Brain microvascular endothelial cell (primary cell): ENCODE data around the gene LMTK3.

Experiments used
- DNase-seq: peaks from one replicate; pipeline ENCODE4 v3.0.0-alpha.2; 2020
- H3K27ac ChIP-seq: fragments of 250-450 bp; sonication (Bioruptor Pico); 2 replicates; pipeline ENCODE4 v1.5.1; 2020; ENCODE audit warnings: mild to moderate bottlenecking, moderate library complexity
- H3K27me3 ChIP-seq: fragments of 250-450 bp; sonication (Bioruptor Pico); replicated peaks from 2 replicates; pipeline ENCODE4 v1.5.1; 2020; ENCODE audit warnings: mild to moderate bottlenecking
- H3K36me3 ChIP-seq: fragments of 250-450 bp; sonication (Bioruptor Pico); replicated peaks from 2 replicates; pipeline ENCODE4 v1.5.1; 2020; ENCODE audit warnings: mild to moderate bottlenecking
- H3K4me3 ChIP-seq: 2 replicates; pipeline ENCODE4 v1.5.1; 2011; ENCODE audit warnings: low read depth, mild to moderate bottlenecking, control low read depth, low read length, moderate library complexity
- in situ Hi-C: cut with HindIII; loops from 2 replicates; pipeline ENCODE4 v1.10.0; 2017; ENCODE audit warnings: low sequenced_read_pairs, low pct_ligation_motif_present
- TF ChIP-seq, protein P1 (sequence below): IDR thresholded peaks from 2 replicates; pipeline ENCODE4 v1.5.1; 2011; ENCODE audit warnings: low read depth, mild to moderate bottlenecking, moderate library complexity, low read length, control low read depth, inconsistent platforms; ENCODE audit errors: missing control alignments

Gene LMTK3

DNA sequence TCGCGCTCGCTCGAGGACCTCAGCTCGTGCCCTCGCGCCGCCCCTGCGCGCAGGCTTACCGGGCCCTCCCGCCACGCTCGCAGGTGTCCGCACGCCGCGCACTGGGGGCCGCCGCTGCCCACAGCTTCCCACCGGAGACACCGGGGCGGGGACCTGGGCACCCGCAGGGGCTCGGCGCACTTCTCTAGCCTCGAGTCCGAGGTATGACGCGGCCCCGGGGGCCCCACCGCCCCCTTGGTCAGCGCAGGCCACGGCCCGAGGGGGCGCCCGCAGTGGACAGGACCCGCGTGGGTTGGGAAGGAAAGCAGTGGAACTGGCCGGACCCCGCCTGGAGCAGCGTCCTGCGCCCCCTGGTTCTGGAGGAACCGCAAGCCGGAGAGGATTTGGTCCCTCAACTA, 67.9 kb downstream of the LMTK3 start:
- H3K36me3 ChIP-seq: peaks cover 16% of the 10 kb centered on the region
- no peak overlapping the region for H3K4me3 ChIP-seq
- no peak for DNase-seq
- no peak overlapping the region for H3K27ac ChIP-seq
- TF ChIP-seq, protein P1, sequence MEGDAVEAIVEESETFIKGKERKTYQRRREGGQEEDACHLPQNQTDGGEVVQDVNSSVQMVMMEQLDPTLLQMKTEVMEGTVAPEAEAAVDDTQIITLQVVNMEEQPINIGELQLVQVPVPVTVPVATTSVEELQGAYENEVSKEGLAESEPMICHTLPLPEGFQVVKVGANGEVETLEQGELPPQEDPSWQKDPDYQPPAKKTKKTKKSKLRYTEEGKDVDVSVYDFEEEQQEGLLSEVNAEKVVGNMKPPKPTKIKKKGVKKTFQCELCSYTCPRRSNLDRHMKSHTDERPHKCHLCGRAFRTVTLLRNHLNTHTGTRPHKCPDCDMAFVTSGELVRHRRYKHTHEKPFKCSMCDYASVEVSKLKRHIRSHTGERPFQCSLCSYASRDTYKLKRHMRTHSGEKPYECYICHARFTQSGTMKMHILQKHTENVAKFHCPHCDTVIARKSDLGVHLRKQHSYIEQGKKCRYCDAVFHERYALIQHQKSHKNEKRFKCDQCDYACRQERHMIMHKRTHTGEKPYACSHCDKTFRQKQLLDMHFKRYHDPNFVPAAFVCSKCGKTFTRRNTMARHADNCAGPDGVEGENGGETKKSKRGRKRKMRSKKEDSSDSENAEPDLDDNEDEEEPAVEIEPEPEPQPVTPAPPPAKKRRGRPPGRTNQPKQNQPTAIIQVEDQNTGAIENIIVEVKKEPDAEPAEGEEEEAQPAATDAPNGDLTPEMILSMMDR: no peak
- H3K27me3 ChIP-seq: peaks cover 17% of the 10 kb centered on the region
- in situ Hi-C loops: no loop called here

- DNase-seq: no peak
- H3K27ac ChIP-seq: no peak overlapping the region
- peaks cover 17% of the 10 kb centered on the region for H3K27me3 ChIP-seq
- in situ Hi-C loops: no loop called here
- H3K36me3 ChIP-seq: peaks cover 12% of the 10 kb centered on the region
- TF ChIP-seq, protein P1: no peak
- no peak overlapping the region for H3K4me3 ChIP-seq
Observed at GRCh38 chr19:48443256-48443655, 68.4 kb downstream of the LMTK3 start.

GRCh38 chr19:48442116-48443035, 69.3 kb downstream of the LMTK3 start:
- H3K27me3 ChIP-seq: peaks cover 17% of the 10 kb centered on the region
- in situ Hi-C loops: no loop called here
- no peak overlapping the region for H3K4me3 ChIP-seq
- H3K36me3 ChIP-seq: peaks cover 3% of the 10 kb centered on the region
- TF ChIP-seq, protein P1: no peak
- DNase-seq: no peak
- H3K27ac ChIP-seq: no peak overlapping the region

GRCh38 chr19:48441360-48442050, 70.1 kb downstream of the LMTK3 start:
- in situ Hi-C loops: no loop called here
- TF ChIP-seq, protein P1: no peak
- H3K4me3 ChIP-seq: no peak overlapping the region
- no peak for DNase-seq
- H3K27ac ChIP-seq: no peak overlapping the region
- peaks cover 17% of the 10 kb centered on the region for H3K27me3 ChIP-seq
- no peaks in the 10 kb centered on the region for H3K36me3 ChIP-seq

DNA sequence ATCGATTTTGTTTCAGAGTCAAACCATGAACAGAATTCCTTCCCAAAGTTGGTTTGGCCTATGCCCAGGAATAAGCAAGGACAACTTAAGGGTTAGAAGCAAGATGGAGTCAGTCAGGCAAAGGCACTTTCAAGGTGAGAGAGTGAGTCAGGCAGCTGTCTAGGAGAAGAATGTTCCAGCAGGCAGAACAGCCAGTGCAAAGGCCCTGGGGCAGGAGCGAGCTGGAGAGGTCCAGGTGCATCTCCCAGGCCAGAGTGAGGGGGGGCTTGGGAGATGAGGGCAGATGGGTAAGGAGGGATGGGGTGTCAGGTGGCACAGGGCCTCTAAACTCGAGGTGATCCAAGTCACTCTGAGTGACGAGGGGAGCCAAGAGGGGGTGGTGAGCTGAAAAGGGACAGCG, 75.0 kb downstream of the LMTK3 start:
- TF ChIP-seq, protein P1: no peak
- in situ Hi-C loops: no loop called here
- Histone ChIP-seq H3K36me3 (no peaks in the 10 kb centered on the region), H3K4me3 (no peak overlapping the region), H3K27me3 (no peaks in the 10 kb centered on the region), H3K27ac (no peak overlapping the region)
- DNase-seq: no peak
